Fibroblast of mammary gland (primary cell): ENCODE data around the gene ZNF808.
"Not testable (repeated sequence)": the region's sequence is repeated elsewhere in the genome, so short reads cannot be mapped to it uniquely, and the experiment has no call there.

Experiments
- DNase-seq: peaks from one replicate; pipeline ENCODE4 v3.0.0-alpha.2; 2010; ENCODE audit warnings: low read depth
- H3K4me3 ChIP-seq: 2 replicates; pipeline ENCODE4 v1.5.1; 2011; ENCODE audit warnings: low read depth, mild to moderate bottlenecking, low read length, moderate library complexity; ENCODE audit not compliant: control insufficient read depth
- CTCF ChIP-seq: conservative IDR thresholded peaks from 2 replicates; pipeline ENCODE4 v1.5.1; 2011; ENCODE audit warnings: low read depth, low read length, inconsistent platforms; ENCODE audit not compliant: control insufficient read depth, insufficient read depth

ZNF808 gene

GRCh38 chr19:52524086-52524485, 3.4 kb upstream of the ZNF808 start:
- no peak overlapping the region for H3K4me3 ChIP-seq
- no peak for TF ChIP-seq CTCF
- DNase-seq = no peak

DNA sequence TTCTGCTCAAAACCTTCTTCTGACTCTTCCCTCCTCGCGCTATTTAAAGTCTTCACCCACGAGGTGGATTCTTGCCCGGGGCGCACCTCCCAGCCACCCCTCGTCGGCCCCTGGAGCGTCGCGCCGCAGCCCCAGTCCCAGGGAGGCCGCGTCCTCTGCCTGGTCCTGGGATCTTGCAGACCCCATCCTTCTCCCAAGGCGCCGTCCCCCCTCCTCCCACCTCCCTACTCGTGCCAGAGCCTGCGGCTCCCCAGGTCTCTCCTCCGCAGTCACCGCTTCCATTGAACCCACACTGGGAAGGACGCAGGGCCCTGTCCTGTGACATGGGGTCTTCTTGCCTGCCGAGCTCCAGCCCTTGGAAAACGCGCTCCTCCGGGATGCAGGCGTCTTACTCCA, 486 bp downstream of the ZNF808 start:
- H3K4me3 ChIP-seq = peak overlapping the region; percentile 89
- no peak for TF ChIP-seq CTCF
- DNase-seq = peak; percentile 2

DNA sequence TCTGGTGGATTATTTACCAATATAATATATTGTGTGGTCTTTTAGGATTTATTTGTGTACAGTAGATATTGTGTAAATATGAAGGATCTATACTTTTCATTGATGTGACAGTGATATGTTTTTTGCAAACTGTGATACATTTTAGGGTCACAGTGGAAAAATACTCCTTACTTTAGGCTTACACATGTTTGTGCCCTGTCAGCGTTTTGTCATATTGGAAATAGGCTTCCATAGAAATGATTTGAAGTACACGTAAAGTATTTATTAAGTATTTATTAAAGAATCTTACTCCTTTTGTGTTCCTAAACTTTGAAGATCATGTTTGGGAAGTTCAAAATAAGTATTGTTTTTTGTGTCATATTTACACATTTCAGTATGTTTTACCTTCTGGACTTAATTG, 5.0 kb downstream of the ZNF808 start:
- no peak for TF ChIP-seq CTCF
- no peak overlapping the region for H3K4me3 ChIP-seq
- no peak for DNase-seq

DNA sequence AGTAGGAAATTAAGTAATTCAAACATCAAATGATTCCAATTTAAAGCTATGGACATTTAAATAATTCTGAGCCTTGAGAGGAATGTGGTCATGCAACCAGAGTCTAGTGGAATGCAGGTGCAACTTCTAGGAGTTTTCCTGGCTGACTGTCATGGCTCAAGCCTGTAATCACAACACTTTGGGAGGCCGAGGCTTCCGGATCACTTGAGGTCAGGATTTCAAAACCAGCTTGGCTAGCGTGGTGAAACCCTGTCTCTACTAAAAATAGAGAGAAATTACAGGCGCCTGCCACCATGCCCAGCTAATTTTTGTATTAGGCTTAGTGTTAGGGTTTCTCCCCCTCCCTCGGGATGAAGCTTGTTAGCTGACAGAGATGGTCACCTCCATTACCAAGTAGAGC, 6.4 kb downstream of the ZNF808 start:
- no peak for DNase-seq
- no peak for TF ChIP-seq CTCF
- H3K4me3 ChIP-seq = no peak overlapping the region

DNA sequence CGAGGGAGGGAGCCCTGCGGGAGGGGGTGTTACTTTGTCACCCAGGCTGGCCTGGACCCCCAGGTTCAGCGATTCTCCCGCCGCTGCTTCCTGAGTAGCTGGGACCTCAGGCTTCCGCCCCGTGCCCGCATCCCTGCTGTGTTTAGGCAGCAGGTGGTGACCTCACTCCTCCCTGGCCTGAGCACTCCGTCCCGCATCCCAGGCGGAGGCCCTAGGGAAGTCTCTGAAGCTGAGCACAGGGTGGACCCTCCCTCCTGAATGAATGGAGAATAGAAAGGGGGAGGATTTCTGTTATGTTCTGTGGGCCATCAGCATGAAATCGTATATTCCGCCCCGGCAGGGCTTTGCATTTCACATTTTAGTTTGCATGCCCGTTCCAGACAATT, 7.9 kb downstream of the ZNF808 start:
- DNase-seq = not testable (repeated sequence)

DNA sequence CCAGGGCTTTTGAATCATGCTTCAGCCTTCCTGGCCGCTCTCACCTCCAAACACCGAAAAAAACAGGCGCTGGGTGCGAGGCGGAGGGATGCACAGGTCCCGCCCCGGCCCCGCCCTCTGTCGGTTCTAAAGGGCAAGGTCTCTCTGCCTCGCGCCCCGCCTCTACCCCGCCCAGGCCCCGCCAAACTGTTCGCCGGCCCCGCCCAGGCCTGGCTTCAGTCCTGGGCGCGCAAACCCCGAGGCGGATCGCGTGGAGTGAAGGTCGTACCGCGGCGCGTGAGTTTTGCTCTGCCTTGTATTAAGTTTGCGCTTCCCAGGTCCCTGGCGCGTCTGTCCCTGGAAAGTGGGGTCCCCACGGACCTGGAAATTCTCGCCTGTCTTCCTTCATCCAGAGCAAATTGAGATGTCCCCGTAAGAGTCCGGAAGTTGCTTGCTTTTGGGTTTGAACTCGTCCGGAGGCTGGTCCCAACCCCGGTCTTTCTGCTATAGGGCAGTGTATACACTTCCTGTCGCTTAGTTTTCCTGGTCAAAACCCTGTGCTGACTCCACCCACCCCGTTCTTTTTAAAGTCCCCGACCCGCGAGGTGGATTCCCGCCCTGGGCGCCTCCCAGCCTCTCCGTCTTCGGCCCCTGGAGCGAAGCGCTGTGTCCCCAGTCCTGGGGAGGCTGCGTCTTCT, 8.4 kb downstream of the ZNF808 start:
- peak; percentile 70 for DNase-seq
- peak overlapping the region; percentile 71 for H3K4me3 ChIP-seq
- TF ChIP-seq CTCF = no peak

More for the DNA sequence above, 7.9 kb downstream of the ZNF808 start:
- peak overlapping the region; percentile 71 for H3K4me3 ChIP-seq

DNA sequence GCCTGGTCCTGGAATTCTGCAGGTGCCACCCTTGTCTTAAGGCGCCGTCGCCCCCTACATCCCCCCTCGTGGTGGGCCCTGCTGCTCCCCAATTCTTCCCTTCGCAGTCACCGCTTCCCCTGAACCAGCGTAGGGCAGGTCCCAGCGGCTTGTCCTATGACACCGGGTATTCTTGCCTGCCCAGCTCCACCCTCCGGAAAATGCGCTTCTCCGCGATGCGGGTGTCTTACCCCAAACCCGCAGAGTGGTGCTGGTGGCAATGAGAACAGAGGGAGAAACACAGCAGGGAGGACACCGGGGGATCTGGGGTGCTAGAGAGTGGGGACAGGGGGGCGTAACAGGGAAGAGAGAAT, 9.0 kb downstream of the ZNF808 start:
- peak; percentile 25 for DNase-seq
- TF ChIP-seq CTCF = no peak
- H3K4me3 ChIP-seq = peak overlapping the region; percentile 71

GRCh38 chr19:52538815-52539214, 11.3 kb downstream of the ZNF808 start:
- not testable (repeated sequence) for H3K4me3 ChIP-seq, DNase-seq

DNA sequence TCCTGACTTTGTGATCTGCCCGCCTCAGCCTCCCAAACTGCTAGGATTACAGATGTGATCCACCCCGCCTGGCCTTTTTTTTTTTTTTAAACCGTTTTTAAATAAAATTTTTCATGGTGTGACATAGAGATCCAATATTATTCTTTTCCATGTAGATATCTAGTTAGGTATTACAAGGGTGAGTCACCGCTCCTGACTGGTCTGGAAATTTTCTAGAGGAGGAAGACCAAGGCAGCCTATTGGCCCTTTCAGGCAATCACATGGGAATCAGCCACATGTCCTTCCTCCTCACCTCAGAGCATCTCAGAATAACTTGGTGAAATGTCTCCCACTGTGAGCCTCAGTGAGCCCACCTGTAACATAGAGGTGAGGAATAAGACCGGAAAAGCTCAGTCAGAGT, 13.7 kb downstream of the ZNF808 start:
- not testable (repeated sequence) for H3K4me3 ChIP-seq, DNase-seq
